ENCODE measurements around the gene PLEKHG3. TPM values are rescaled to one million over a fixed set of nuclear protein-coding genes. Genes with fewer than 3 reads are reported as not detected.

Gene PLEKHG3
- total and polyA plus RNA-seq, 2 of the 13 experiments (the other 11 are each of a cell fraction or from before 2014, with no cell fraction given), result 7.1 to 9.8 TPM

GRCh38 chr14:64734990-64735389, 30.8 kb downstream of the PLEKHG3 start:
- CTCF ChIA-PET (ENCODE audit: low intra/inter-chr PET ratio, low total read pairs), result no interaction called here

More at GRCh38 chr14:64734990-64735389, 30.8 kb downstream of the PLEKHG3 start:
- BruUV-seq (replicated peaks), result no TSS peak
- Histone ChIP-seq H3K79me2 (ENCODE audit: insufficient read depth, low read length) (no peaks in the 10 kb centered on the region), H3K36me3 (replicated peaks in 1 of 2; ENCODE audit: control insufficient read depth in 1 of 2, insufficient read depth in 2 of 2, low read length in 2 of 2) (peaks cover 4 to 17% of the 10 kb centered on the region in 2 experiments; a peak in 4 of 5 replicates), H3K9ac (ENCODE audit: insufficient read depth, low read depth, low read length) (no peak overlapping the region), H3K4me3 (replicated peaks in 1 of 3; ENCODE audit: insufficient read depth in 1 of 3, low read depth in 2 of 3, low read length in 3 of 3) (no peak overlapping the region), H3K4me1 (ENCODE audit: insufficient read depth, low read length) (peaks cover 18% of the 10 kb centered on the region), H2AFZ (ENCODE audit: low read length) (no peak overlapping the region), H3K4me2 (ENCODE audit: low read depth, low read length) (no peak overlapping the region), H4K20me1 (ENCODE audit: insufficient read depth, low read length) (no peaks in the 10 kb centered on the region), H3K27ac (ENCODE audit: extremely low read length, insufficient read depth, low read length) (no peak overlapping the region), H3K27me3 (ENCODE audit: control insufficient read depth in 1 of 2, insufficient read depth in 2 of 2, low read length in 2 of 2) (no peaks in the 10 kb centered on the region), H3K9me3 (ENCODE audit: low read length) (no peaks in the 10 kb centered on the region)
- POLR2A ChIA-PET, result no interaction called here
- FAIRE-seq (no peak), ATAC-seq (no peak), DNase-seq (ENCODE audit: low spot score) (no peak)
- intact Hi-C loops (cut with micrococcal nuclease; ENCODE audit: unreplicated experiment) (no loop called here), in situ Hi-C loops (cut with HindIII; ENCODE audit: extremely low pct_ligation_motif_present, low pct_unique_long_range_greater_than_20kb) (no loop called here)
- 79% methylated on average over 6 of the region's 6 CpGs for WGBS (ENCODE audit: low lambda C conversion rate)
- no peak for TF ChIP-seq MIER3 (CRISPR knock-in tag; IDR thresholded peaks at IDR 0.05; ENCODE audit: borderline replicate concordance)
- no peak for TF ChIP-seq ZNF713 (CRISPR knock-in tag; IDR thresholded peaks at IDR 0.05)
- TF ChIP-seq HMGA1 (CRISPR knock-in tag; conservative IDR thresholded peaks at IDR 0.05), result no peak
- TF ChIP-seq ZNF687 (CRISPR knock-in tag; IDR thresholded peaks at IDR 0.05), result no peak
- no peak for TF ChIP-seq ZEB1 (IDR thresholded peaks at IDR 0.05; ENCODE audit: insufficient replicate concordance, low read depth)
- no peak for TF ChIP-seq NBN (conservative IDR thresholded peaks at IDR 0.05)
- no peak for TF ChIP-seq ZNF451 (CRISPR knock-in tag; IDR thresholded peaks at IDR 0.05)
- no peak for TF ChIP-seq AKNA (CRISPR knock-in tag; IDR thresholded peaks at IDR 0.05; ENCODE audit: borderline replicate concordance)
- TF ChIP-seq ZMAT5 (CRISPR knock-in tag; IDR thresholded peaks at IDR 0.05; ENCODE audit: borderline replicate concordance, low read depth), result no peak
- no peak for TF ChIP-seq ZNF784 (CRISPR knock-in tag; IDR thresholded peaks at IDR 0.05; ENCODE audit: borderline replicate concordance)
